Left lung (tissue), 10 donors: ENCODE results near the gene XYLB. TPM values are rescaled to one million over a fixed set of nuclear protein-coding genes. Genes with fewer than 3 reads are reported as not detected.
A peak's percentile ranks its signal among the peaks of the same experiment; 100 is the strongest.

Source experiments
- ATAC-seq: fragments of 200-7000 bp; cut with Tn5 transposase; one replicate; pipeline ENCODE4 v1.9.1; 2020; ENCODE audit warnings: moderate library complexity
- DNase-seq, 4 donors: peaks; one replicate each; pipeline ENCODE4 v3.0.0-alpha.2; 2013 to 2020
- H3K27ac ChIP-seq, 2 donors: fragments of 200-600 bp; sonication (generic) in 1 of 2; one replicate each; pipeline versions ENCODE4 v1.5.0 to v1.8.0; 2020 to 2021
- H3K27me3 ChIP-seq, 2 donors: fragments of 200-600 bp; sonication (generic) in 1 of 2; one replicate each; pipeline versions ENCODE4 v1.5.0 to v1.8.0; 2020 to 2021
- H3K36me3 ChIP-seq, 2 donors: fragments of 200-600 bp; sonication (generic) in 1 of 2; one replicate each; pipeline versions ENCODE4 v1.5.0 to v1.8.0; 2020 to 2021
- H3K4me1 ChIP-seq, 2 donors: fragments of 200-600 bp; one replicate each; pipeline ENCODE4 v1.8.0; 2021
- H3K4me3 ChIP-seq, 2 donors: fragments of 200-600 bp; sonication (generic) in 1 of 2; one replicate each; pipeline versions ENCODE4 v1.5.0 to v1.8.0; 2020 to 2021; ENCODE audit warnings: mild to moderate bottlenecking in 1 of 2
- H3K9me3 ChIP-seq, 2 donors: fragments of 200-600 bp; sonication (generic) in 1 of 2; one replicate each; pipeline versions ENCODE4 v1.5.0 to v1.8.0; 2020 to 2021
- CTCF ChIP-seq, 2 donors: fragments of 200-600 bp; sonication (generic) in 1 of 2; IDR thresholded peaks; one replicate each; pipeline versions ENCODE4 v1.5.0 to v1.8.0; 2021; ENCODE audit warnings: antibody characterized with exemption in 2 of 2
- intact Hi-C, 2 donors: fragments of 100-400 bp; cut with DNase I; formaldehyde crosslinking; loops; one replicate each; pipeline versions ENCODE4 v1.11.2 to v1.14.2; 2022
- polyA plus RNA-seq, 6 donors: library from polyadenylated mRNA; unstranded; fragments of 120-200 nt; gene quantifications; one replicate each; pipeline ENCODE4 v1.2.1, GENCODE V29; 2013; ENCODE audit not compliant: insufficient read length in 6 of 6
- total RNA-seq, 2 donors: library from RNA; stranded (reverse); fragmentation: NEBNext Ultra II Directional; extraction: Animal tissue kit (Norgen Biotek cat#: 25700); gene quantifications; one replicate each; pipeline ENCODE4 v1.2.1, GENCODE V29; 2021
- donor health status: DM: no; HTN: yes; CAD: no.
- donor health status: DM: no; HTN: no; CAD: no.

XYLB gene
- total and polyA plus RNA-seq, 8 donors, result 5.1 to 8.7 (median 7.3) TPM

DNA sequence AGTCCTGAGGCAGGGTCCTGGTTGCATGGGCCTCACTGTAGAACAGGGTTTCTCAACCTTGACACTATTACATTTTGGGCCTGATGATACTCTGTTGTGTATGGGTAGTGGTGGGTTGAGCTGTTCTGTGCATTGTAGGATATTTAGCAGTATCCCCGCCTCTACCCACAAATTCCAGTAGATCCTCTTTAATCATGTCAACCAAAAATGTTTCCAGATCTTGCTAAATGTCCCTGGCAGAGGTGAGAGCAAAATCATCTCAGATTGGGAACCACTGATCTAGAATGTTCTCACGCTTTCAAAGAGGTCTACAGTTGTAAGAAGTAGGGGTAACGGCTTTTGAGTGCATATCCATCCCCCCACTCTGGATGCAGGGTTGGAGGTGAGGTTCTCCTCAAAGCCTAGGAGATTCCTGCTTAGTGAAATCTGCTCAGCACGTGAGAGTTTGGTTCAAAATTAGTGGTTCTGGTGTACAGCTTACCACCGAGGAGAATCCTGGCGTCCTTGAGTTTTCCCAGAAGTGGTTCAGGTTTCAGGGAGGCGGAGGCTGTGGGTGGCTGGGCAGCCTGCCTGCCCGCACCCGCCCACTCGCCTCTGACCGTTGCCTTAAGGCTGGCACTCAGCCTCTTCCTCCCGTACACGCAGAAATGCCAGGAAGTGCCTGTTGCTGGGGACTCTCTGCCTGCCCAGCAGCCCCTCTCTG lies 112.4 kb downstream of the XYLB start:
- Histone ChIP-seq H3K4me1 (peaks cover 14 to 49% of the 10 kb centered on the region in 2 donors), H3K9me3 (no peaks in the 10 kb centered on the region), H3K27me3 (peaks cover 0 to 25% of the 10 kb centered on the region in 2 donors), H3K27ac (peak overlapping the region in 1 of 2 donors; percentile 31), H3K4me3 (peak overlapping the region in 1 of 2 donors; percentile 31), H3K36me3 (no peaks in the 10 kb centered on the region)
- TF ChIP-seq CTCF (IDR thresholded peaks at IDR 0.05), result no peak
- intact Hi-C loops, result no loop called here
- peak in 3 of 4 donors; percentile 55 to 86 (median 64) for DNase-seq
- ATAC-seq, result peak; percentile 70

- no peak for DNase-seq
- H3K4me3 ChIP-seq, result peak overlapping the region in 1 of 2 donors; percentile 31
- H3K36me3 ChIP-seq, result no peaks in the 10 kb centered on the region
- peaks cover 14 to 46% of the 10 kb centered on the region in 2 donors for H3K4me1 ChIP-seq
- H3K9me3 ChIP-seq, result no peaks in the 10 kb centered on the region
- peak; percentile 4 for ATAC-seq
- no peak for TF ChIP-seq CTCF (IDR thresholded peaks at IDR 0.05)
- intact Hi-C loops, result no loop called here
- H3K27me3 ChIP-seq, result peaks cover 0 to 19% of the 10 kb centered on the region in 2 donors
- H3K27ac ChIP-seq, result peak overlapping the region in 1 of 2 donors; percentile 31
Measured at GRCh38 chr3:38459499-38460048, 113.0 kb downstream of the XYLB start.

DNA sequence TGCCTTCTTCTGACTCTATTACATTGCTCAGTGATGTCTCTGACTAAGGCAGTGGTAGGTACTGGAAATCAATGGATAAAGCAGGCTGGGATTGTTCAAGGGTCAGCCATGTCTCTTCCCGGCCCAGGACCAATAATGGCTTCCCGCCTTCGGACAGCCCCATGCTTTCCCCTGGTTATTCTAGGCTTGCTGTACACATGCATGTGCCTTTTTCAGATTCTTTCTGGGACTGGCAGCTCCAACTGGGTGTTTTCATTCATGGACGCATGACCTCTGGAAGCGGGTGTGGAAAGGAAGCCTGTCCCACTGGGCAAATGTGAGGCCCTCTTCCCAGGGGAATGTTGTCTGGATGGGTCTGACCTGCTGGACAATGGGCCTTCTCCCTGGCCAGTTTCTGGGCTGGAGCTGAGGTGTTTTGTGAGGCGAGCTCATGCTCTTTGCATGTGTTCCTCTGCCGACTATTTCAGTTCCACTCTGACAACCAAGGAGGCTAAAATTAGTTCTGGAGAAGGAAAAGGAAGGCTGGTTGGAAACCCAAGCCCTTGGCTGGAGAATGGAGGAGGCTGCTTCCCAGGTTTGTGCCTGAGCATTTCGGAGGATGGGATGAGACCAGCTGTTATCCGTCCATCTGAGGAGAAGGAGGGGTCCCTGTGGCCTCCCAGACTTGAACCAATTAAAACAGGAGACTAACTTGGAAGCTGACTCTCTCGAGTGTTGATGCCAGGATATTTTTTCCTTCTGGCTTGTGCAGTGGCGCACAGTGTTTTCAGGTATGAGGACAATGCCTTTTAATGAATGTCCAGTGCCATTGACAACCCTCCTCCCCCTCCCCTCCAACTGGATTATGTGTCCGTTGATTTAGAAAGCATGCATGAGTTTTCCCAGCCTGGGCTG lies 114.0 kb downstream of the XYLB start:
- ATAC-seq, result no peak
- Histone ChIP-seq H3K4me3 (no peak overlapping the region), H3K9me3 (no peaks in the 10 kb centered on the region), H3K27ac (no peak overlapping the region), H3K4me1 (peaks cover 13 to 35% of the 10 kb centered on the region in 2 donors), H3K27me3 (peaks cover 0 to 8% of the 10 kb centered on the region in 2 donors), H3K36me3 (no peaks in the 10 kb centered on the region)
- TF ChIP-seq CTCF (IDR thresholded peaks at IDR 0.05), result no peak
- intact Hi-C loops, result no loop called here
- peak in 1 of 4 donors; percentile 43 for DNase-seq

Other genes starting within 250 kb of the XYLB start
- gene ACAA1, start 209.7 kb upstream of the XYLB start, total RNA-seq, result 100 to 1,000 TPM in 1 of 2 donors, 10 to 100 TPM in 1; 97.5 to 106 TPM
- 10 to 100 TPM; 54.3 to 61.8 (median 58.6) TPM for gene ACAA1, start 209.7 kb upstream of the XYLB start, polyA plus RNA-seq
- 10 to 100 TPM; 51.5 to 97.4 TPM for gene MYD88, start 208.1 kb upstream of the XYLB start, total RNA-seq
- 10 to 100 TPM; 37.8 to 44.2 (median 40.7) TPM for gene MYD88, start 208.1 kb upstream of the XYLB start, polyA plus RNA-seq
- 10 to 100 TPM; 26.4 to 35.6 TPM for gene OXSR1, start 181.2 kb upstream of the XYLB start, total RNA-seq
- 10 to 100 TPM; 42.1 to 53.9 (median 44.4) TPM for gene OXSR1, start 181.2 kb upstream of the XYLB start, polyA plus RNA-seq
- under 1 TPM; 0.32 to 0.68 TPM for gene SLC22A13, start 81.0 kb upstream of the XYLB start, total RNA-seq
- under 1 TPM; 0.11 to 0.55 (median 0.36) TPM for gene SLC22A13, start 81.0 kb upstream of the XYLB start, polyA plus RNA-seq
- under 1 TPM in 1 of 2 donors, not detected in 1; 0.18 TPM for gene SLC22A14, start 64.5 kb upstream of the XYLB start, total RNA-seq
- under 1 TPM in 5 of 6 donors, not detected in 1; 0.11 to 0.24 (median 0.13) TPM for gene SLC22A14, start 64.5 kb upstream of the XYLB start, polyA plus RNA-seq
- gene ACVR2B, start 107.1 kb downstream of the XYLB start, total RNA-seq, result 1 to 10 TPM; 5.2 TPM
- 10 to 100 TPM; 10.4 to 12.6 (median 11.9) TPM for gene ACVR2B, start 107.1 kb downstream of the XYLB start, polyA plus RNA-seq
- gene EXOG, start 149.6 kb downstream of the XYLB start, total RNA-seq, result 10 to 100 TPM; 12.8 to 14.4 TPM
- 10 to 100 TPM; 18.5 to 25.6 (median 21.8) TPM for gene EXOG, start 149.6 kb downstream of the XYLB start, polyA plus RNA-seq